Kidney (tissue), 14 donors: Measurements from ENCODE around the gene SBF2. TPM values are rescaled to one million over a fixed set of nuclear protein-coding genes. Genes with fewer than 3 reads are reported as not detected.

Experiments used
- DNase-seq, 5 donors: peaks; one replicate each; pipeline ENCODE4 v3.0.0-alpha.2; 2013 to 2020
- FAIRE-seq: peaks from 2 replicates; lab custom pipeline; 2012; peaks lifted over from hg19 to GRCh38; lab: Jason Lieb, UNC
- H3K27ac ChIP-seq, 2 donors: one replicate each; pipeline ENCODE4 v1.7.0; 2013; ENCODE audit warnings: low read depth in 2 of 2, low read length in 2 of 2, inconsistent platforms in 1 of 2
- H3K27me3 ChIP-seq: one replicate; pipeline ENCODE4 v1.7.1; 2013; ENCODE audit warnings: low read length, inconsistent platforms; ENCODE audit not compliant: control insufficient read depth, insufficient read depth
- H3K36me3 ChIP-seq, 3 donors: one replicate each; pipeline versions ENCODE4 v1.7.0 to v1.7.1; 2013; ENCODE audit warnings: low read length in 3 of 3, control low read depth in 1 of 3, inconsistent platforms in 1 of 3; ENCODE audit not compliant: insufficient read depth in 3 of 3, control insufficient read depth in 2 of 3
- H3K4me1 ChIP-seq, 3 donors: one replicate each; pipeline versions ENCODE4 v1.7.0 to v1.7.1; 2013; ENCODE audit warnings: low read length in 3 of 3, inconsistent platforms in 1 of 3, low read depth in 1 of 3; ENCODE audit not compliant: control insufficient read depth in 2 of 3, insufficient read depth in 2 of 3
- H3K4me3 ChIP-seq, 3 donors: one replicate each; pipeline versions ENCODE4 v1.7.0 to v1.8.1; 2013; ENCODE audit warnings: low read length in 3 of 3, control low read depth in 1 of 3, inconsistent platforms in 1 of 3
- H3K9ac ChIP-seq, 3 donors: one replicate each; pipeline versions ENCODE4 v1.7.0 to v1.7.1; 2013; ENCODE audit warnings: low read length in 3 of 3, control low read depth in 1 of 3, inconsistent platforms in 1 of 3
- H3K9me3 ChIP-seq, 3 donors: one replicate each; pipeline versions ENCODE4 v1.7.0 to v1.7.1; 2013; ENCODE audit warnings: low read length in 3 of 3, control low read depth in 1 of 3, inconsistent platforms in 1 of 3; ENCODE audit not compliant: control insufficient read depth in 2 of 3, insufficient read depth in 1 of 3
- CTCF ChIP-seq: IDR thresholded peaks from 3 replicates; pipeline ENCODE4 v1.5.1; 2012; ENCODE audit warnings: mild to moderate bottlenecking, moderate library complexity, borderline replicate concordance; ENCODE audit not compliant: insufficient read depth; ENCODE audit errors: extremely low read depth
- intact Hi-C: fragments of 100-400 bp; cut with DNase I; formaldehyde crosslinking; loops from one replicate; pipeline ENCODE4 v1.11.1; 2022
- polyA plus RNA-seq: library from polyadenylated mRNA; stranded (reverse); fragments of 350-450 nt; fragmentation: Illumina TruSeq; extraction: RNeasy Lipid Tissue Mini Kit (QIAGEN cat#74804); gene quantifications from one replicate; pipeline ENCODE4 v1.2.3, GENCODE V29; 2014; ENCODE audit warnings: low read depth, low replicate concordance; ENCODE audit not compliant: insufficient read depth
- total RNA-seq: library from RNA; stranded (reverse); fragmentation: NEBNext Ultra II Directional; extraction: Animal tissue kit (Norgen Biotek cat#: 25700); gene quantifications from one replicate; pipeline ENCODE4 v1.2.1, GENCODE V29; 2021
- donor health status: control.
- donor health status: control.
- donor health status: control.
- donor health status: control.
- donor health status: control.
- donor health status: DM: yes; HTN: yes; CAD: no.
- donor health status: Normal renal cell carcinoma (clear cell type).

Gene SBF2
- total and polyA plus RNA-seq, 2 donors from 2014 or later: 13.1 to 55.4 TPM

GRCh38 chr11:9731256-9731655 is 562.8 kb downstream of the SBF2 start:
- H3K9me3 ChIP-seq: no peaks in the 10 kb centered on the region
- no peaks in the 10 kb centered on the region for H3K4me1 ChIP-seq
- H3K9ac ChIP-seq: no peak overlapping the region
- H3K27ac ChIP-seq: no peak overlapping the region
- H3K36me3 ChIP-seq: peaks cover 5 to 12% (median 10%) of the 10 kb centered on the region in 3 donors
- H3K4me3 ChIP-seq: no peak overlapping the region
- intact Hi-C loops: no loop called here
- FAIRE-seq: no peak
- H3K27me3 ChIP-seq: no peaks in the 10 kb centered on the region
- no peak for TF ChIP-seq CTCF
- DNase-seq: no peak

Other genes with a start within 250 kb of the SBF2 start
- gene ADM, start 10.9 kb upstream of the SBF2 start, total RNA-seq: 14.4 TPM
- 80.9 TPM for gene ADM, start 10.9 kb upstream of the SBF2 start, polyA plus RNA-seq
- 16.5 TPM for gene AMPD3, start 161.0 kb upstream of the SBF2 start, total RNA-seq
- 8.4 TPM for gene AMPD3, start 161.0 kb upstream of the SBF2 start, polyA plus RNA-seq
- 35.8 TPM for gene RNF141, start 247.0 kb upstream of the SBF2 start, total RNA-seq
- gene RNF141, start 247.0 kb upstream of the SBF2 start, polyA plus RNA-seq: 20.5 TPM